ENCODE data around the gene FAM200A.
"Not testable (repeated sequence)": the region's sequence is repeated elsewhere in the genome, so short reads cannot be mapped to it uniquely, and the experiment has no call there.

The FAM200A gene

DNA sequence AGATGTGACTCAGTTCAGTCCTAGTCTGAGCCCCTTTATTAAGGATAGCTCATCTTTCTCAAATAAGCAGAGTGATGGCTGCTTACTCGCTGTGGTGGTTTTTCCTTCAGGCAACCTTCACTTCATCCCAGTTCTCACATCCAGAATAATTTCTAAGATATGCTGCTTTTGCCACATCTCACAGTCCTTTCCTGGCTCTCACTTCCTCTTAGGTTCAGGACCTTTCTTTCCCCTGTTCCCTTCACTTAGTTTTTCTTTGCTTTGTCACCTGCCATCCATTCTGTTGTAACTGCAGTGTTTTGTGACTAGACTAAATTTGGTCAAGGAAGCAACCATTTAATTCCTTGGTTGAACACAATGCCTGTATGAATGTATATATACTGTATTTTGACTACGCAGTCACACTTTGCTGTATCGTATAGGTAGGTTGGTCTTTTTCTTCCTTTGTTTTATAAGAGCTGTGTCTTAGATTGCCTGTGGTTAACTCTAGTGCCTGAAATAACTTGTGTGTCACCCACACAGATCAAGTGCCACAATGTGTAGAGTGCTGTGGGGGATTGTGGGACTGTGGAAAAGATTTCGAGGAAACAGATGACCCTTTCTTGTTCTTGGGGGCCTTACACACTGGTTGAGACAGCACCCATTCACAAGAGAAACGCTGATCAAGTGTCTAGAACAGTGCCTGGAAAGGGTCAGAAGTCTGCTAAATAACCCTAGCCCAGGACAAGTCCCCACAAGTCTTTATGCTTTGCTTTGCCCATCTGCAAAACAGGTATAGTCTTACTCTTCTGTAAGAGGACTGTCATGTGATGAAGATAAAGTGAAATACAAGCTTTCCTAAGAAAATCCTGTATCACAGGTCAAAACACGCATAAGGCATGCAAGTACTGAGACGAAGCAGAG, 9.2 kb upstream of the FAM200A start:
- FAIRE-seq (no peak), DNase-seq (ENCODE audit: insufficient read length, low spot score) (no peak)
- TF ChIP-seq POLR2A (IDR thresholded peaks at IDR 0.05; ENCODE audit: low read depth, low read length) (no peak), TAF1 (IDR thresholded peaks at IDR 0.05; ENCODE audit: low read depth, low read length) (no peak), SPI1 (IDR thresholded peaks at IDR 0.05; ENCODE audit: low read depth, low read length) (peak; percentile 64), POU2F2 (IDR thresholded peaks at IDR 0.05; ENCODE audit: low read depth, low read length) (no peak), PAX5 (IDR thresholded peaks at IDR 0.05; ENCODE audit: insufficient read depth, low read length, severe bottlenecking) (no peak), POLR2AphosphoS5 (IDR thresholded peaks at IDR 0.05; ENCODE audit: low read depth, low read length) (no peak)

DNA sequence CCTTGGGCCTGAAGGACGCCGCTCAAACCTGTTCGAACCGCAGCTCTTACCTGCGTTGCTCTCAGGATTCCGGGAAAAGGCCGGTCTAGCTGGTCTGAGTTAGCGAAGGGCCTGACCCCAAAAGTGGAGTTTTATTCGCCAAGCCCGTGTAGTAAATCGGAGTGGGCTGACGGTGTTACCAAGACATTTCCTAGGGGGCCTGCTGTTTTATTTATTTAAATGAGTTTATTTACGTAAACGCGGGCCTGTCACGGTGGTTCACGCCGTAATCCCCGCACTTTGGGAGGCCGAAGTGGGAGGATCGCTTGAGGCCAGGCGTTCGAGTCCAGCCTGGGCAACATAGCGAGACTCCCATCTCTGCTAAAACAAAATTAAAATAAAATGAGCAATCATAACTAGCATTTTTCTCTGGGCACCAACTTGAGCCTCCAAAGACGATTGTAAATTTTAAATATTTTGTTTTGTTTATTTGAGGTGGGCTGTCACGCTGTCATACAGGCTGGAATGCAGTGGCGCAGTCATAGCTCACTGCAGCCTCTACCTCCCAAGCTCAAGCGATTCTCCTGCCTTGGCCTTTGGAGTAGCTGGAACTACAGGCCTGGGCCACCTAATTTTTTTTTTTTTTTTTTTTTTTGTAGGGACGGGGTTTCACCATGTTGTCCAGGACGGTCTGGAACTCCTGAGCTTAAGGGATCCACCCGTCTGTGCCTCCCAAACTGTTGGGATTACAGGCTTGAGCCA, 7.4 kb upstream of the FAM200A start:
- TF ChIP-seq POLR2A (IDR thresholded peaks at IDR 0.05; ENCODE audit: low read depth, low read length) (no peak), PAX5 (IDR thresholded peaks at IDR 0.05; ENCODE audit: insufficient read depth, low read length, severe bottlenecking) (no peak), SPI1 (IDR thresholded peaks at IDR 0.05; ENCODE audit: low read depth, low read length) (no peak)
- DNase-seq (ENCODE audit: insufficient read length, low spot score) (no peak), FAIRE-seq (no peak)

DNA sequence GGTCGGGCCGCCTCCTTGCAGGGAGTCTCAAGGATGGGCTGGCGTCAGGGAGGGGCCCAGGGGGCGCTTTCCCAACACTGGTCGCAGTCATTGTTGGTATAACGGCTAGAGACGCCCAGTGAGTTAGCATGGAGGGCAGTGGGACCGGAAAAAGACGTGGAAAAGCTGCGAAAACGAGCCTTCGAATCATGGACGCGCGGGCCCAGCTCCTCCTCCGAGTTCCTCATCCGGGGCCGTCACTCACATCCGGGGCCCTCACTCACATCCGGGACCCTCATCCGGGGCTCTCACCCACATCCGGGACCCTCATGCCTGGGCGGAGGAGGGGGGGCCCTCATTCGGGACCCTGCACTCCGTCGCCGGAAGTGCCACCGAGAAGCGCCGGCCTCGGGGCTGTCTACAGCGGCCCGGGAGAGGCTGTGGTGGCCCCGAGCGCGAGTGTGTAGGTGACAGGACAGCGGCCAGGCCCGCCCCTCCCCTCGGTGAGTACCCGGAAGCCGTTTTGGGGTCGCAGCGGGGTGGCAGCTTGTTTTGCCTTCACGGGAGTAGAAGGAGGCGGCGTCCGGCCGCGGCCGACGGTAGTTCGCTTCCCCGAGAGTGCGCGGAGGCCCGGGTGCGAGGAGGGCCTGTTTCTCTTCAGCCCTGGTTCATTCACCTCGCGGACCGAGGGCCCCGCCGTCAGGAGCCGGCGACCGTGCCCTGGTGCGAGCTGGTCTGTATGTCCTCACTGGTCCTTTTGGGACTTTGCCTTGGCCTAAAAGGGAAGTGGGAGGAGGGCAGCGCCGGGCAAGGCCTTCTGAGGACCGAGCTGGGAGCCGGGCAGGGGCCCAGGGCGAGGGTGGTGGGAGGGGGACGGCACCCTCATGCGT, 6.6 kb upstream of the FAM200A start, which contains the start of gene ZNF655:
ZNF655 (plus strand) TSS at position 337 of the 869 bp plus-strand sequence. CDS start 1,918 bp downstream, outside the sequence.
- DNase-seq (ENCODE audit: insufficient read length, low spot score) (peak; percentile 90), FAIRE-seq (no peak)
- TF ChIP-seq TAF1 (IDR thresholded peaks at IDR 0.05; ENCODE audit: low read depth, low read length): peak; percentile 75; the same call in 1 of the 2 replicates
- TF ChIP-seq SPI1 (IDR thresholded peaks at IDR 0.05; ENCODE audit: low read depth, low read length): peak; percentile 87
- TF ChIP-seq POU2F2 (IDR thresholded peaks at IDR 0.05; ENCODE audit: low read depth, low read length): peak; percentile 29
- no peak for TF ChIP-seq PAX5 (IDR thresholded peaks at IDR 0.05; ENCODE audit: insufficient read depth, low read length, severe bottlenecking)
- peak; percentile 96 for TF ChIP-seq POLR2AphosphoS5 (IDR thresholded peaks at IDR 0.05; ENCODE audit: low read depth, low read length)
- peak; percentile 95 for TF ChIP-seq POLR2A (IDR thresholded peaks at IDR 0.05; ENCODE audit: low read depth, low read length)

DNA sequence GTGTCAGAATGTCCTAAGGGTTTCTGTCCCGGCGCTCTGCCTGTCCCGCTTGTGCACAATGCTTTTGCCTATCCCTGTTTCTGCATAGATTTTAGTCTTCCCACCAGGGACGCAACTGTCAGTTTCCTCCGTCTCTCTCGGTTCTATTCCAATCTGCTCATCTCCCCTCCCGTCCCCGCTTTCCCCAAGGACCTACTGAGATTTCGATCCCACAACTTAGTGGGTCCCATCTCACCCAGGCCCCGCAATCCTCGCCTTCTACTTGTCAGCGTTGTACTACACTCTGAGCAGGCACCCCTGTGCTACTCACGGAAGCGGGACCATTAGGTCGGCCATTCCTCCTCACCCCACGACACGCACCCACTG, 6.0 kb upstream of the FAM200A start:
- peak; percentile 88 for FAIRE-seq
- no peak for DNase-seq (ENCODE audit: insufficient read length, low spot score)
- TF ChIP-seq SPI1 (IDR thresholded peaks at IDR 0.05; ENCODE audit: low read depth, low read length): no peak
- 0 out of 2 replicates have a peak, but pooled peaks have one; percentile 2 for TF ChIP-seq POU2F2 (IDR thresholded peaks at IDR 0.05; ENCODE audit: low read depth, low read length)

DNA sequence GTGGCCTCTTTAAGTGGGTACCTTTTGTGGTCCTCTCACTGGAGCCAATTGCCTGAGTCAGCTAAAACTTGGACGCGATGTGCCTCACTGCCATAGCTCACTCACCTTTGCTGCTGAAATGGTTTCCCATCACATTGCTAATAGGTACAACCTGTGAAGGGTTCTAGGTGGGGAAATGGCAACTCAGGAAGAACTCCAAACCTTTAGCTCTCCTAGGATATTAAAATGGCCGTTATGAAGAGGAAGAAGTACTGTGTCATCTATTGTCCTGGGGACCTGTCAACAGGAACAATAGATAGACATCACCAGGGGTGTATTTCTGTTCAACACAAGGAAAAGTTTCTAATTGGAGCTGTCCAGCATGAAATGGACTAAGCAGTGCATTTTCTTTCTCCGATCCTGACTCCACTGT, 5.3 kb upstream of the FAM200A start:
- TF ChIP-seq POLR2AphosphoS5 (IDR thresholded peaks at IDR 0.05; ENCODE audit: low read depth, low read length): no peak
- no peak for TF ChIP-seq POLR2A (IDR thresholded peaks at IDR 0.05; ENCODE audit: low read depth, low read length)
- TF ChIP-seq POU2F2 (IDR thresholded peaks at IDR 0.05; ENCODE audit: low read depth, low read length): no peak
- TF ChIP-seq TAF1 (IDR thresholded peaks at IDR 0.05; ENCODE audit: low read depth, low read length): no peak
- no peak for TF ChIP-seq PAX5 (IDR thresholded peaks at IDR 0.05; ENCODE audit: insufficient read depth, low read length, severe bottlenecking)
- no peak for TF ChIP-seq SPI1 (IDR thresholded peaks at IDR 0.05; ENCODE audit: low read depth, low read length)
- FAIRE-seq: peak; percentile 48
- no peak for DNase-seq (ENCODE audit: insufficient read length, low spot score)

DNA sequence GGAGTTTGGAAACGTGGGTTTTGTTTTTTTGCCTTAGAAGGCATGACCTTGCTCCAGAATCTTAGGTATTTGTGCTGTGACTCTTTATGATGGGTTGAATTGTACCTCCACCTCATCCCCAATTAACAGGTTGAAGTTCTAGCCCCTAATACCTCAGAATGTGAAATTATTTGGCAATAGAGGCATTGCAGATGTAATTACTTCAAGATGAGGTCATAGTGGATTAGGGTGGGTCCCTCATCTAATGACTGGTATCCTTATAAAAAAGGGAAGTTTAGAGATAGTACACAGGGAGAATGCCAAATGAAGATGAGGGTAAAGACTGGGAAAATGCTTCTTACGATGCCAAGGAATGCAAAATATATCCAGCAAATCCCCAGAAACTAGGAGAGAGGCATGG, 3.0 kb upstream of the FAM200A start:
- DNase-seq (ENCODE audit: insufficient read length, low spot score): no peak
- FAIRE-seq: no peak
- no peak for TF ChIP-seq POLR2AphosphoS5 (IDR thresholded peaks at IDR 0.05; ENCODE audit: low read depth, low read length)
- TF ChIP-seq TAF1 (IDR thresholded peaks at IDR 0.05; ENCODE audit: low read depth, low read length): no peak
- TF ChIP-seq PAX5 (IDR thresholded peaks at IDR 0.05; ENCODE audit: insufficient read depth, low read length, severe bottlenecking): no peak
- TF ChIP-seq SPI1 (IDR thresholded peaks at IDR 0.05; ENCODE audit: low read depth, low read length): no peak
- TF ChIP-seq POLR2A (IDR thresholded peaks at IDR 0.05; ENCODE audit: low read depth, low read length): no peak
- TF ChIP-seq POU2F2 (IDR thresholded peaks at IDR 0.05; ENCODE audit: low read depth, low read length): no peak

DNA sequence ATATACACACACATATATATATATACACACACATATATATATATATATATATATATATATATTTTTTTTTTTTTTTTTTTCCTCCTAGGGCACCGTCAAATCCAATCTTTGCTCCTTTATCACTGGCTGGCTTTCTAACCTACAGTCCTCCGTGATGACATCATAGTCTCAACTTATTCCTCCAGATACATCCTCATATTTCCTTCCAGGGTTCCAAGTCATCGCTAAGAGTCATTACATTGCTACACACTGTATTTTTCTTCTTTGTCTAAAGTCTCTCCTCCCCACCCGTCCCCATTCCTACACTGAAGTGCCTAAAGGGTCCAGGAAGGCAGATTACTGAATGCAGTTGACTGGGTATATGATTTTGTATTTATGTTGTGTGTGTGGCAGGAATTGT, 1.1 kb upstream of the FAM200A start:
- DNase-seq (ENCODE audit: insufficient read length, low spot score): no peak
- TF ChIP-seq POU2F2 (IDR thresholded peaks at IDR 0.05; ENCODE audit: low read depth, low read length): no peak
- TF ChIP-seq POLR2A (IDR thresholded peaks at IDR 0.05; ENCODE audit: low read depth, low read length): no peak
- no peak for FAIRE-seq

DNA sequence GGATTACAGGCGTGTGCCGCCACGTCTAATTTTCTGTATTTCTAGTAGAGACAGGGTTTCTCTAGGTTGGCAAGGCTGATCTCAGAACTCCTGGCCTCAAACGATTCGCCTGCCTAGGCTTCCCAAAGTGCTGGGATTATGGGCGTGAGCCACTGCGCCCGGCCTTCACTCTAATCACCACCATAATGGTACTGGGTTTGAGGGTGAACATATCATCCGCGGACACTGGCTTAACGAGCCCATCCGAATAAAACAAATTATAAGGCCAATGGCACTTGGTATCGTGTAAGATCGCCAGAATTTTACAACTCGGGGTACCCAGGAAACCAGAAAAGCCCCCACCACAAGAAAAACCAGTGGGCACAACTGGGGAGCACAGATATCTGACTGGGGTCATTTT, 580 bp downstream of the FAM200A start:
- FAIRE-seq (peak; percentile 41), DNase-seq (ENCODE audit: insufficient read length, low spot score) (no peak)
- no peak for TF ChIP-seq POLR2A (IDR thresholded peaks at IDR 0.05; ENCODE audit: low read depth, low read length)
- no peak for TF ChIP-seq SPI1 (IDR thresholded peaks at IDR 0.05; ENCODE audit: low read depth, low read length)
- no peak for TF ChIP-seq POU2F2 (IDR thresholded peaks at IDR 0.05; ENCODE audit: low read depth, low read length)
- TF ChIP-seq TAF1 (IDR thresholded peaks at IDR 0.05; ENCODE audit: low read depth, low read length): no peak
- no peak for TF ChIP-seq POLR2AphosphoS5 (IDR thresholded peaks at IDR 0.05; ENCODE audit: low read depth, low read length)
- TF ChIP-seq PAX5 (IDR thresholded peaks at IDR 0.05; ENCODE audit: insufficient read depth, low read length, severe bottlenecking): no peak

DNA sequence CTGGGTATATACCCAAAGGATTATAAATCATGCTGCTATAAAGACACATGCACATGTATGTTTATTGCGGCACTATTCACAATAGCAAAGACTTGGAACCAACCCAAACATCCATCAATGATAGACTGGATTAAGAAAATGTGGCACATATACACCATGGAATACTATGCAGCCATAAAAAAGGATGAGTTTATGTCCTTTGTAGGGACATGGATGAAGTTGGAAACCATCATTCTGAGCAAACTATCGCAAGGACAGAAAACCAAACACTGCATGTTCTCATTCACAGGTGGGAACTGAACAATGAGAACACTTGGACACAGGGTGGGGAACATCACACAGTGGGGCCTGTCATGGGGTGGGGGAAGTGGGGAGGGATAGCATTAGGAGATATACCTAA, 2.4 kb downstream of the FAM200A start:
- DNase-seq (ENCODE audit: insufficient read length, low spot score); FAIRE-seq: not testable (repeated sequence)

DNA sequence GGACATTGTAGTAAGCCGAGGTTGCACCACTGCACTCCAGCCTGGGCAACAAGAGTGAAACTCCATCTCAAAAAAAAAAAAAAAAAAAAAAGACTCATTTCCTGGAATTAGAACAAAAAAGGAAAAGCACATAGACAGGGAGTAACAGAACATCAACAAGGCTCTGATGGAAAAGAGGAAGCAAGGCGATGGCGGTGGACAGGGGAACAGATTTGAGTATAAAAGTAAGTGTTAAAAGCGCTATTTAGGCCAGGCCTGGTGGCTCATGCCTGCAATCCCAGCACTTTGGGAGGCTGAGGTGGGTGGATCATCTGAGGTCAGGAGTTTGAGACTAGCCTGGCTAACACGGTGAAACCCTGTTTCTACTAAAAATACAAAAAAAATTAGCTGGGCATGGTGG, 6.6 kb downstream of the FAM200A start:
- not testable (repeated sequence) for DNase-seq (ENCODE audit: insufficient read length, low spot score); FAIRE-seq

All from GM12891 (cell line).